HG03460 (cell line): ENCODE measurements around the gene IER5L.
A peak's percentile ranks its signal among the peaks of the same experiment; 100 is the strongest.
"Not testable (repeated sequence)": the region's sequence is repeated elsewhere in the genome, so short reads cannot be mapped to it uniquely, and the experiment has no call there.

ENCODE experiments used
- ATAC-seq: cut with Tn5 transposase; IDR thresholded peaks from one replicate; pipeline ENCODE4 v1.9.1; 2021; ENCODE audit not compliant: unreplicated experiment

Gene IER5L

GRCh38 chr9:129163198-129163670 lies 14.8 kb downstream of the IER5L start:
- ATAC-seq, result not testable (repeated sequence)

GRCh38 chr9:129162497-129163197 lies 15.4 kb downstream of the IER5L start:
- no peak for ATAC-seq

- ATAC-seq, result no peak
Measured at GRCh38 chr9:129161534-129161837, 16.6 kb downstream of the IER5L start.

GRCh38 chr9:129160712-129161533 lies 17.1 kb downstream of the IER5L start:
- no peak for ATAC-seq

- no peak for ATAC-seq
Measured at GRCh38 chr9:129156163-129156562, 21.9 kb downstream of the IER5L start.

GRCh38 chr9:129154866-129155477 lies 23.1 kb downstream of the IER5L start:
- no peak for ATAC-seq

GRCh38 chr9:129151469-129151868 lies 26.6 kb downstream of the IER5L start:
- no peak for ATAC-seq

- ATAC-seq, result no peak
Measured at GRCh38 chr9:129150672-129151211, 27.3 kb downstream of the IER5L start.

- no peak for ATAC-seq
Measured at GRCh38 chr9:129150122-129150521, 27.9 kb downstream of the IER5L start.

- ATAC-seq, result no peak
Measured at GRCh38 chr9:129149442-129149841, 28.6 kb downstream of the IER5L start.

- ATAC-seq, result no peak
Measured at GRCh38 chr9:129148463-129149204, 29.4 kb downstream of the IER5L start.

GRCh38 chr9:129146441-129146941 lies 31.6 kb downstream of the IER5L start:
- no peak for ATAC-seq

- ATAC-seq, result no peak
Measured at GRCh38 chr9:129145841-129146292, 32.2 kb downstream of the IER5L start.

GRCh38 chr9:129145316-129145715 lies 32.7 kb downstream of the IER5L start:
- no peak for ATAC-seq

- ATAC-seq, result no peak
Measured at GRCh38 chr9:129143031-129143927, 34.8 kb downstream of the IER5L start.

- ATAC-seq, result no peak
Measured at GRCh38 chr9:129142138-129142935, 35.7 kb downstream of the IER5L start.

GRCh38 chr9:129141066-129142041 lies 36.7 kb downstream of the IER5L start:
- peak; percentile 33 for ATAC-seq
